ENCODE data around the gene SLC2A11.
"Not testable (repeated sequence)": the region's sequence is repeated elsewhere in the genome, so short reads cannot be mapped to it uniquely, and the experiment has no call there.

SLC2A11 gene

GRCh38 chr22:23847310-23847920 is 10.3 kb upstream of the SLC2A11 start:
- DNase-seq (ENCODE audit: low read depth in 2 of 2): no peak

GRCh38 chr22:23847991-23848864 is 9.4 kb upstream of the SLC2A11 start:
- DNase-seq (ENCODE audit: low read depth in 2 of 2): no peak

GRCh38 chr22:23849009-23850006 is 8.4 kb upstream of the SLC2A11 start:
- peak; percentile 83 to 85 for DNase-seq (ENCODE audit: low read depth in 2 of 2)

- no peak for DNase-seq (ENCODE audit: low read depth in 2 of 2)
These were observed 7.5 kb upstream of the SLC2A11 start for GRCh38 chr22:23850136-23850611.

- no peak for DNase-seq (ENCODE audit: low read depth in 2 of 2)
These were observed 712 bp upstream of the SLC2A11 start for GRCh38 chr22:23856721-23857605.

GRCh38 chr22:23858484-23858815 is 775 bp downstream of the SLC2A11 start:
- DNase-seq (ENCODE audit: low read depth in 2 of 2): no peak

GRCh38 chr22:23859201-23859600 is 1.5 kb downstream of the SLC2A11 start:
- no peak for DNase-seq (ENCODE audit: low read depth in 2 of 2)

- DNase-seq (ENCODE audit: low read depth in 2 of 2): not testable (repeated sequence)
These were observed 2.5 kb downstream of the SLC2A11 start for GRCh38 chr22:23860187-23860586.

- DNase-seq (ENCODE audit: low read depth in 2 of 2): no peak
These were observed 4.4 kb downstream of the SLC2A11 start for GRCh38 chr22:23862103-23862502.

GRCh38 chr22:23864499-23865154 is 7.0 kb downstream of the SLC2A11 start:
- not testable (repeated sequence) for DNase-seq (ENCODE audit: low read depth in 2 of 2)

- no peak for DNase-seq (ENCODE audit: low read depth in 2 of 2)
These were observed 10.9 kb downstream of the SLC2A11 start for GRCh38 chr22:23868580-23868979.

- DNase-seq (ENCODE audit: low read depth in 2 of 2): no peak
These were observed 17.2 kb downstream of the SLC2A11 start for GRCh38 chr22:23874871-23875270.

GRCh38 chr22:23875801-23876200 is 18.1 kb downstream of the SLC2A11 start:
- no peak for DNase-seq (ENCODE audit: low read depth in 2 of 2)

GRCh38 chr22:23877566-23877965 is 19.9 kb downstream of the SLC2A11 start:
- DNase-seq (ENCODE audit: low read depth in 2 of 2): no peak

- DNase-seq (ENCODE audit: low read depth in 2 of 2): no peak
These were observed 20.5 kb downstream of the SLC2A11 start for GRCh38 chr22:23878219-23878618.

- DNase-seq (ENCODE audit: low read depth in 2 of 2): no peak
These were observed 24.7 kb downstream of the SLC2A11 start for GRCh38 chr22:23882370-23882769.

GRCh38 chr22:23883658-23884057 is 26.0 kb downstream of the SLC2A11 start:
- DNase-seq (ENCODE audit: low read depth in 2 of 2): no peak

GRCh38 chr22:23884140-23884539 is 26.5 kb downstream of the SLC2A11 start:
- DNase-seq (ENCODE audit: low read depth in 2 of 2): no peak

GRCh38 chr22:23888615-23889401 is 31.1 kb downstream of the SLC2A11 start:
- DNase-seq (ENCODE audit: low read depth in 2 of 2): no peak

- DNase-seq (ENCODE audit: low read depth in 2 of 2): no peak
These were observed 31.9 kb downstream of the SLC2A11 start for GRCh38 chr22:23889620-23890019.
